ENCODE results near the gene FETUB. TPM values are rescaled to one million over a fixed set of nuclear protein-coding genes. Genes with fewer than 3 reads are reported as not detected.

The FETUB gene
- total RNA-seq, result not detected in 2 replicates

GRCh38 chr3:186639778-186640472, at the start of gene FETUB:
Gene FETUB, plus strand, starts transcription at chr3:186640399. Its CDS starts 62 bp downstream, at chr3:186640461.

GRCh38 chr3:186612721-186613636, 27.2 kb upstream of the FETUB start, which contains the start of gene AHSG:
Gene AHSG, plus strand, starts transcription at chr3:186613060. Its CDS starts 82 bp downstream, at chr3:186613142.

GRCh38 chr3:186665625-186666188, 25.5 kb downstream of the FETUB start, which contains the start of gene HRG:
Gene HRG, plus strand, starts transcription at chr3:186666014. Its CDS starts 18 bp downstream, at chr3:186666032.

Other genes with a start within 250 kb of the FETUB start
- gene CRYGS, start 96.0 kb upstream of the FETUB start, total RNA-seq, result 0.88 and 1.0 TPM in 2 replicates
- gene TBCCD1, start 73.1 kb upstream of the FETUB start, total RNA-seq, result 11.0 and 14.0 TPM in 2 replicates
- gene DNAJB11, start 69.7 kb upstream of the FETUB start, total RNA-seq, result 48.7 and 72.1 TPM in 2 replicates
- not detected in 2 replicates for gene AHSG, start 27.3 kb upstream of the FETUB start, total RNA-seq
- not detected in 2 replicates for gene HRG, start 25.6 kb downstream of the FETUB start, total RNA-seq
- gene KNG1, start 77.0 kb downstream of the FETUB start, total RNA-seq, result not detected in 2 replicates
- 195 and 294 TPM in 2 replicates for gene EIF4A2, start 143.2 kb downstream of the FETUB start, total RNA-seq
- 18.3 and 34.8 TPM in 2 replicates for gene RFC4, start 166.1 kb downstream of the FETUB start, total RNA-seq
- not detected in 2 replicates for gene ADIPOQ, start 202.3 kb downstream of the FETUB start, total RNA-seq

Measured in epithelial cell of alveolus of lung (primary cell).